ENCODE results near the gene DNASE1.

Gene DNASE1

GRCh38 chr16:3701531-3701930 is 47.0 kb downstream of the DNASE1 start:
- DNase-seq = no peak

- DNase-seq = no peak
Observed at GRCh38 chr16:3702082-3702481, 47.6 kb downstream of the DNASE1 start.

DNA sequence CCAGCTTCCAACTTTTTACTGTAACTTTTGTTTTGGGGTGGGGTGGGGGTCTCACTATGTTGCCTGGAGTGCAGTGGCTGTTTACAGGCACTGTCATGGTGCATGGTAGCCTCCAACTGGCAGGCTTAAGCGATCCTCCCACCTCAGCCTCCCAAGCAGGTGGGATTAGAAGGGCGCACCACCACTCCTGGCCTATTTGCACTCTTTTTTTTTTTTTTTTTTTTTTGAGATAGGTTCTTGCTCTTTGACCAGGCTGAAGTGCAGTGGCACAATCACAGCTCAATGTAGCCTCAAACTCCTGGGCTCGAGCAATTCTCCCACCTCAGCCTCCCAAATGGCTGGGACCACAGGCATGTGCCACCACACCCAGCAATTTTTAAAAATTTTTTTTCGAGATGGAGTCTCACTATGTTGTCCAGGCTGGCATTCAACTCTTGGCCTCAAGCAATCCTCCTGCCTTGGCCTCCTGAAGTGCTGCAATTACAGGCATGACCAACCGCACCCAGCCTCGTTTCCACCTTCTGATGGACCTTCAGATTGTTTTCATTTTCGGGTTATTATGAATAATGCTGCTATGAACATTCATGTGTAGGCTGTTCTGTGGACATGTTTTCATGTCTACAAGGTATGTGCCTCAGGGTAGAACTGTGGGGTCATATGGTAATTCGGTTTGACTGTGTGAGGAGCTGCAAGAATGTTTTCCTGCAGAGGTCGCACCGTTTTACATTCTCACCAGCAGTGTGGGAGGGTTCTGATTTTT is 51.9 kb downstream of the DNASE1 start:
- DNase-seq = no peak
